Measurements from ENCODE around the gene RIMKLB.
"Not testable (repeated sequence)": the region's sequence is repeated elsewhere in the genome, so short reads cannot be mapped to it uniquely, and the experiment has no call there.

DNA sequence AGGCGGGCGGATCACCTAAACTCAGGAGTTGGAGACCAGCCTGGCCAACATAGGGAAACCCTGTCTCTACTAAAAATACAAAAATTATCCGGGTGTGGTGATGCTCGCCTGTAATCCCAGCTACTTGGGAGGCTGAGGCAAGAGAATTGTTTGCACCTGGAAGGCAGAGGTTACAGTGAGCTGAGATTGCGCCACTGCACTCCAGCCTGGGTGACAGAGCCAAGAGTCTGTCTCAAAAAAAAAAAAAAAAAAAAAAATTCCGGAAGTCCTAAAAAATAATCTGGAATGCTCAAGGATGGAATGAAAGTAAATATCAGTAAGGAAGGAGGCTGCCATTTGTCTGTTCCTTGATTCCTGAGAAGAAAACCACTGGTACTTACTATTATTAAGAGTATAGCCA lies 45.3 kb downstream of the RIMKLB start:
- TF ChIP-seq, protein P1, sequence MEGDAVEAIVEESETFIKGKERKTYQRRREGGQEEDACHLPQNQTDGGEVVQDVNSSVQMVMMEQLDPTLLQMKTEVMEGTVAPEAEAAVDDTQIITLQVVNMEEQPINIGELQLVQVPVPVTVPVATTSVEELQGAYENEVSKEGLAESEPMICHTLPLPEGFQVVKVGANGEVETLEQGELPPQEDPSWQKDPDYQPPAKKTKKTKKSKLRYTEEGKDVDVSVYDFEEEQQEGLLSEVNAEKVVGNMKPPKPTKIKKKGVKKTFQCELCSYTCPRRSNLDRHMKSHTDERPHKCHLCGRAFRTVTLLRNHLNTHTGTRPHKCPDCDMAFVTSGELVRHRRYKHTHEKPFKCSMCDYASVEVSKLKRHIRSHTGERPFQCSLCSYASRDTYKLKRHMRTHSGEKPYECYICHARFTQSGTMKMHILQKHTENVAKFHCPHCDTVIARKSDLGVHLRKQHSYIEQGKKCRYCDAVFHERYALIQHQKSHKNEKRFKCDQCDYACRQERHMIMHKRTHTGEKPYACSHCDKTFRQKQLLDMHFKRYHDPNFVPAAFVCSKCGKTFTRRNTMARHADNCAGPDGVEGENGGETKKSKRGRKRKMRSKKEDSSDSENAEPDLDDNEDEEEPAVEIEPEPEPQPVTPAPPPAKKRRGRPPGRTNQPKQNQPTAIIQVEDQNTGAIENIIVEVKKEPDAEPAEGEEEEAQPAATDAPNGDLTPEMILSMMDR (IDR thresholded peaks at IDR 0.05 in 2 of 3, conservative IDR thresholded peaks at IDR 0.05 in 1 of 3; ENCODE audit: borderline replicate concordance in 1 of 3, insufficient read depth in 1 of 3, low read depth in 2 of 3, low read length in 2 of 3) = not testable (repeated sequence)
- TF ChIP-seq POLR2A (IDR thresholded peaks at IDR 0.05; ENCODE audit: borderline replicate concordance, extremely low read depth, insufficient read depth, insufficient read length); CBX3 (IDR thresholded peaks at IDR 0.05; ENCODE audit: low read depth); ZNF274 (IDR thresholded peaks at IDR 0.05; ENCODE audit: low read depth, low read length); SP1 (IDR thresholded peaks at IDR 0.05; ENCODE audit: low read depth); POLR2AphosphoS5 (IDR thresholded peaks at IDR 0.05; ENCODE audit: low read depth, low read length); MAX (IDR thresholded peaks at IDR 0.05); SIN3A (IDR thresholded peaks at IDR 0.05; ENCODE audit: low read depth); RAD21 (IDR thresholded peaks at IDR 0.05; ENCODE audit: low read depth): not testable (repeated sequence)

Data from HCT116 (cell line).